Measurements from ENCODE around the gene PIH1D1. TPM values are rescaled to one million over a fixed set of nuclear protein-coding genes. Genes with fewer than 3 reads are reported as not detected.

PIH1D1 gene
- 134 and 135 TPM in 2 replicates for total RNA-seq

- peak within 1 kb of the TSS; percentile 91 for H3K4me3 Mint-ChIP-seq
- intact Hi-C loops (cut with micrococcal nuclease), result loop anchor here (1.0 to 5.0 kb wide), 6 partner anchors 19 to 814 kb away; partner anchors contain the start of genes DBP, PRMT1, RPL13A and RPS11
Measured at GRCh38 chr19:49451430-49452181, at the start of gene PIH1D1. Gene PIH1D1, minus strand, starts transcription at chr19:49451814. Its CDS starts 240 bp downstream, at chr19:49451574.

GRCh38 chr19:49499030-49499670, 47.5 kb upstream of the PIH1D1 start:
- Mint-ChIP-seq H3K4me3 (peak overlapping the region; percentile 98), H3K27me3 (no peaks in the 10 kb centered on the region), H3K9me3 (no peaks in the 10 kb centered on the region), H3K4me1 (peaks cover 53% of the 10 kb centered on the region), H3K36me3 (ENCODE audit: low read depth) (peaks cover 43% of the 10 kb centered on the region), H3K27ac (peak overlapping the region; percentile 99)
- intact Hi-C loops (cut with micrococcal nuclease), result no loop called here
- DNase-seq, result peak; percentile 82

More at GRCh38 chr19:49451430-49452181, at the start of gene PIH1D1:
- Mint-ChIP-seq H3K9me3 (no peaks in the 10 kb centered on the region), H3K36me3 (ENCODE audit: low read depth) (peaks cover 40% of the 10 kb centered on the region), H3K27me3 (no peaks in the 10 kb centered on the region), H3K4me1 (peaks cover 38% of the 10 kb centered on the region), H3K27ac (peak within 1 kb of the TSS; percentile 100)
- peak; percentile 98 for DNase-seq

- Mint-ChIP-seq H3K27me3 (no peaks in the 10 kb centered on the region), H3K9me3 (no peaks in the 10 kb centered on the region), H3K4me1 (peaks cover 55% of the 10 kb centered on the region), H3K36me3 (ENCODE audit: low read depth) (peaks cover 44% of the 10 kb centered on the region), H3K27ac (peak overlapping the region; percentile 99), H3K4me3 (peak overlapping the region; percentile 98)
- DNase-seq, result peak; percentile 69
- intact Hi-C loops (cut with micrococcal nuclease), result no loop called here
Measured at GRCh38 chr19:49498475-49498874, 46.9 kb upstream of the PIH1D1 start.

GRCh38 chr19:49497789-49498103, 46.1 kb upstream of the PIH1D1 start:
- peak overlapping the region; percentile 98 for H3K4me3 Mint-ChIP-seq
- intact Hi-C loops (cut with micrococcal nuclease), result loop anchor here (2.0 kb wide), 2 partner anchors 45 to 179 kb away; partner anchors contain the start of genes ALDH16A1 and PRMT1
- H3K36me3 Mint-ChIP-seq (ENCODE audit: low read depth), result peaks cover 50% of the 10 kb centered on the region
- DNase-seq, result peak; percentile 73
- no peaks in the 10 kb centered on the region for H3K27me3 Mint-ChIP-seq
- no peaks in the 10 kb centered on the region for H3K9me3 Mint-ChIP-seq
- peak overlapping the region; percentile 99 for H3K27ac Mint-ChIP-seq
- H3K4me1 Mint-ChIP-seq, result peaks cover 57% of the 10 kb centered on the region

GRCh38 chr19:49497047-49497788, 45.6 kb upstream of the PIH1D1 start:
- DNase-seq, result peak; percentile 93
- Mint-ChIP-seq H3K27me3 (no peaks in the 10 kb centered on the region), H3K4me1 (peaks cover 57% of the 10 kb centered on the region), H3K9me3 (no peaks in the 10 kb centered on the region), H3K4me3 (peak overlapping the region; percentile 98), H3K36me3 (ENCODE audit: low read depth) (peaks cover 56% of the 10 kb centered on the region), H3K27ac (peak overlapping the region; percentile 99)
- intact Hi-C loops (cut with micrococcal nuclease), result loop anchor here (2.0 kb wide), 2 partner anchors 44 to 180 kb away; partner anchors contain the start of genes ALDH16A1 and PRMT1

- peaks cover 62% of the 10 kb centered on the region for H3K36me3 Mint-ChIP-seq (ENCODE audit: low read depth)
Measured at GRCh38 chr19:49496574-49497008, 45.0 kb upstream of the PIH1D1 start.

GRCh38 chr19:49492573-49493405, 41.2 kb upstream of the PIH1D1 start:
- peak; percentile 63 for DNase-seq
- H3K27me3 Mint-ChIP-seq, result no peaks in the 10 kb centered on the region
- peak overlapping the region; percentile 43 for H3K4me3 Mint-ChIP-seq
- peaks cover 70% of the 10 kb centered on the region for H3K36me3 Mint-ChIP-seq (ENCODE audit: low read depth)
- H3K4me1 Mint-ChIP-seq, result peaks cover 40% of the 10 kb centered on the region
- peak overlapping the region; percentile 78 for H3K27ac Mint-ChIP-seq
- intact Hi-C loops (cut with micrococcal nuclease), result no loop called here
- no peaks in the 10 kb centered on the region for H3K9me3 Mint-ChIP-seq

More at GRCh38 chr19:49496574-49497008, 45.0 kb upstream of the PIH1D1 start:
- Mint-ChIP-seq H3K27me3 (no peaks in the 10 kb centered on the region), H3K27ac (peak overlapping the region; percentile 99), H3K4me1 (peaks cover 56% of the 10 kb centered on the region), H3K9me3 (no peaks in the 10 kb centered on the region), H3K4me3 (peak overlapping the region; percentile 98)
- DNase-seq, result no peak
- intact Hi-C loops (cut with micrococcal nuclease), result loop anchor here (1.0 to 2.0 kb wide), 6 partner anchors 9 to 380 kb away; partner anchors contain the start of genes ALDH16A1, FLT3LG, PRMT1 and RPL13A

GRCh38 chr19:49491804-49492572, 40.4 kb upstream of the PIH1D1 start:
- Mint-ChIP-seq H3K27ac (peak overlapping the region; percentile 78), H3K4me3 (peak overlapping the region; percentile 43), H3K9me3 (peaks cover 4% of the 10 kb centered on the region), H3K27me3 (peaks cover 3% of the 10 kb centered on the region), H3K4me1 (peaks cover 41% of the 10 kb centered on the region), H3K36me3 (ENCODE audit: low read depth) (peaks cover 70% of the 10 kb centered on the region)
- DNase-seq, result no peak
- intact Hi-C loops (cut with micrococcal nuclease), result no loop called here

GRCh38 chr19:49491030-49491803, 39.6 kb upstream of the PIH1D1 start:
- Mint-ChIP-seq H3K27ac (peak overlapping the region; percentile 79), H3K36me3 (ENCODE audit: low read depth) (peaks cover 66% of the 10 kb centered on the region), H3K4me1 (peaks cover 43% of the 10 kb centered on the region), H3K27me3 (peaks cover 3% of the 10 kb centered on the region), H3K9me3 (peaks cover 4% of the 10 kb centered on the region), H3K4me3 (peak overlapping the region; percentile 98)
- intact Hi-C loops (cut with micrococcal nuclease), result no loop called here
- DNase-seq, result no peak

- H3K36me3 Mint-ChIP-seq (ENCODE audit: low read depth), result peaks cover 73% of the 10 kb centered on the region
Measured at GRCh38 chr19:49490287-49491029, 38.8 kb upstream of the PIH1D1 start.

GRCh38 chr19:49489601-49490167, 38.1 kb upstream of the PIH1D1 start:
- intact Hi-C loops (cut with micrococcal nuclease), result loop anchor here (5.0 kb wide), 1 partner anchor 37 kb away; the partner anchor contains the start of genes ALDH16A1 and PIH1D1

More at GRCh38 chr19:49490287-49491029, 38.8 kb upstream of the PIH1D1 start:
- DNase-seq, result no peak
- H3K4me3 Mint-ChIP-seq, result peak overlapping the region; percentile 98
- H3K27ac Mint-ChIP-seq, result peak overlapping the region; percentile 98
- H3K27me3 Mint-ChIP-seq, result peaks cover 3% of the 10 kb centered on the region
- intact Hi-C loops (cut with micrococcal nuclease), result no loop called here
- peaks cover 4% of the 10 kb centered on the region for H3K9me3 Mint-ChIP-seq
- H3K4me1 Mint-ChIP-seq, result peaks cover 42% of the 10 kb centered on the region

More at GRCh38 chr19:49489601-49490167, 38.1 kb upstream of the PIH1D1 start:
- Mint-ChIP-seq H3K4me3 (peak overlapping the region; percentile 98), H3K27me3 (peaks cover 3% of the 10 kb centered on the region), H3K27ac (peak overlapping the region; percentile 98), H3K4me1 (peaks cover 39% of the 10 kb centered on the region), H3K9me3 (peaks cover 4% of the 10 kb centered on the region), H3K36me3 (ENCODE audit: low read depth) (peaks cover 75% of the 10 kb centered on the region)
- DNase-seq, result peak; percentile 64

All from activated CD4-positive, alpha-beta T cell treated with anti-CD3 and anti-CD28 coated beads, Interleukin-2, amount 10 ng/mL, durations not matched to agents 24 days and 14 days (primary cell).